ENCODE measurements around the gene TMEM169.

TMEM169 gene

DNA sequence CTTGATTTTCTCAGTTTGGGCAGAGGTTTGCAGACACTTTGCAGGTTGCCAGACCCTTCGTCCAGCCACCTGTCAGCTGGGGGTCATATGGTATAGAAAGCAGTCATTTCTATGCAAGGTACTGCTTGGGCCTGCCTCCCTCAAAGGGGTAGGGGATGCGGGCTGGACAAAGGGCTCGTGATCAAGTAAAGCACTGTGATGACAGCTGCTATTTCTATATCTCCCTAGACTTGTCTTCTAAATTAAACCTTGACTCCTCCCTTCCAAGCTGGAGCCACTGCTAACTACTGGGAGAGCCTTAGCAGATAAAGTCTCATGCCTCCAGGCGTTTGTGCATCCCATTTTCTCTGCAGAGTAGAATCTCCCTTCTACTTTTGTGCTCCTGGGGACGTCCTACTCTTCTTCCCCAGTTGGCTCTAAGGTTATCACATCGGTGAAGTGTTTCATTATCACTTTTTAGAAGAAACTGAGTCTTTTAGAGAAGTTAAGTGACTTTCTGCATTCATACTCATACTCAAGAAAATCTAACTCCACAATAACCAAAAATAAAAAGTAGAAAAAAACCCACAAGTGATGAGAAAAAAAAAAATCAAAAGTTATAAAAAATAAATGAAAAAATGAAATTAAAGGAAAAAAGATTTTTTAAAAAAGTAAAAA, 26.7 kb downstream of the TMEM169 start:
- H3K4me3 ChIP-seq (replicated peaks; ENCODE audit: low read depth, low read length), result peak overlapping the region; percentile 95
- TF ChIP-seq, protein P1, sequence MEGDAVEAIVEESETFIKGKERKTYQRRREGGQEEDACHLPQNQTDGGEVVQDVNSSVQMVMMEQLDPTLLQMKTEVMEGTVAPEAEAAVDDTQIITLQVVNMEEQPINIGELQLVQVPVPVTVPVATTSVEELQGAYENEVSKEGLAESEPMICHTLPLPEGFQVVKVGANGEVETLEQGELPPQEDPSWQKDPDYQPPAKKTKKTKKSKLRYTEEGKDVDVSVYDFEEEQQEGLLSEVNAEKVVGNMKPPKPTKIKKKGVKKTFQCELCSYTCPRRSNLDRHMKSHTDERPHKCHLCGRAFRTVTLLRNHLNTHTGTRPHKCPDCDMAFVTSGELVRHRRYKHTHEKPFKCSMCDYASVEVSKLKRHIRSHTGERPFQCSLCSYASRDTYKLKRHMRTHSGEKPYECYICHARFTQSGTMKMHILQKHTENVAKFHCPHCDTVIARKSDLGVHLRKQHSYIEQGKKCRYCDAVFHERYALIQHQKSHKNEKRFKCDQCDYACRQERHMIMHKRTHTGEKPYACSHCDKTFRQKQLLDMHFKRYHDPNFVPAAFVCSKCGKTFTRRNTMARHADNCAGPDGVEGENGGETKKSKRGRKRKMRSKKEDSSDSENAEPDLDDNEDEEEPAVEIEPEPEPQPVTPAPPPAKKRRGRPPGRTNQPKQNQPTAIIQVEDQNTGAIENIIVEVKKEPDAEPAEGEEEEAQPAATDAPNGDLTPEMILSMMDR (IDR thresholded peaks at IDR 0.05; ENCODE audit: low read depth, low read length, missing control alignments), result no peak
- DNase-seq (ENCODE audit: extremely low read depth, low read depth), result no peak

GRCh38 chr2:216108967-216109921, 27.5 kb downstream of the TMEM169 start, which contains the start of gene XRCC5:
XRCC5 (plus strand) TSS chr2:216109348; CDS start chr2:216109437, 89 bp downstream.
- peak within 1 kb of the TSS; percentile 95 for H3K4me3 ChIP-seq (replicated peaks; ENCODE audit: low read depth, low read length)
- DNase-seq (ENCODE audit: extremely low read depth, low read depth), result peak; percentile 88
- TF ChIP-seq, protein P1 (IDR thresholded peaks at IDR 0.05; ENCODE audit: low read depth, low read length, missing control alignments), result no peak

GRCh38 chr2:216109962-216110614, 28.4 kb downstream of the TMEM169 start:
- DNase-seq (ENCODE audit: extremely low read depth, low read depth), result no peak
- TF ChIP-seq, protein P1 (IDR thresholded peaks at IDR 0.05; ENCODE audit: low read depth, low read length, missing control alignments), result peak; percentile 27
- H3K4me3 ChIP-seq (replicated peaks; ENCODE audit: low read depth, low read length), result peak overlapping the region; percentile 95

DNA sequence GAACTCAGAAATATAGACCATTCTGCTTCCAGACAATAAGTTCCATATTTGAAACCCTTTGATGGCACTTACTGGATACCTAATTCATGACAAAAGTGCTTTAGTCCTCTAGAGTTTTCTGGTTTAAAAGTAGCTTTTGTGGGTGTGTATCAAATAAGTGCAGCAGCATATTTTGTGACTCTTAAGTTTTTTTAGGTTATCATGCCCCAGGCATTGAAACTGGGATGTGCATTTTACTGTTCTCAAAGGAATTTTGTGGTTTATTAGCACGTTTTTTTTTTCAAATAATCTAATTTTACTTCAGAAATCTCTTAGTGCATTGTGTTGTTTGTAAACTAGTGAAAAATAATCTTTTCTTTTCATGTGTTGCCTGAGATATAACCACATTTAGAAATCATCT, 28.9 kb downstream of the TMEM169 start:
- no peak for DNase-seq (ENCODE audit: extremely low read depth, low read depth)
- peak overlapping the region; percentile 95 for H3K4me3 ChIP-seq (replicated peaks; ENCODE audit: low read depth, low read length)
- TF ChIP-seq, protein P1 (IDR thresholded peaks at IDR 0.05; ENCODE audit: low read depth, low read length, missing control alignments), result no peak

DNA sequence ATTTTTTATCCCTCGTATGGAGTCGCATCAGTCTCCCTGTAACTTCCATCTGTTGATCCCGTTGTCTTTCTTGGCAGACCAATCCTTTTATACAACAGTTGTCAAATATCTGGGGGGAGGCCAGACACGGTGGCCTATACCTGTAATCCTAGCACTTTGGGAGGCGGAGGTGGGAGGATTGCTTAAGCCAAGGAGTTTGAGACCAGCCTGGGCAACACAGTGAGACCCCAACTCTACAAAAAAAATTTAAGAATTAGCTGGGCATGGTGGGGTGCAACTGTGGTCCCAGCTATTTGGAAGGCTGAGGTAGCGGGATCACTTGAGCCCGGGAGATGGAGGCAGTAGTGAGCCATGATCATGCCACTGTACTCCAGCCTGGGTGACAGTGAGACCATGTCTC, 29.4 kb downstream of the TMEM169 start:
- TF ChIP-seq, protein P1 (IDR thresholded peaks at IDR 0.05; ENCODE audit: low read depth, low read length, missing control alignments), result no peak
- peak overlapping the region; percentile 95 for H3K4me3 ChIP-seq (replicated peaks; ENCODE audit: low read depth, low read length)

DNA sequence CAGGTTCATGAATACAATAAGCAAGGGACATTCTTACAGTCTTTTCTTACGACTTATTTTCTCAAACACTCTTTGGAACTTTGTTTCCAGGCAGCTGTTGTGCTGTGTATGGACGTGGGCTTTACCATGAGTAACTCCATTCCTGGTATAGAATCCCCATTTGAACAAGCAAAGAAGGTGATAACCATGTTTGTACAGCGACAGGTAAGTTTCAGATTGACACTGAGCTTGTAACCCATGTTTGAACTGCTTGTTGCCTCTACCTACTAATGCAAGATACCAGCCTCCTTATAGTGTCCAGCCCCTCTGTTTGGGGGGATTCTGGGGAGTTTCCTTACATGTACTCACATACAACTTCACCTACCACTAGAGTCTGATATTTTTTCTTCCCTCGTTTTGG, 31.2 kb downstream of the TMEM169 start:
- no peak overlapping the region for H3K4me3 ChIP-seq (replicated peaks; ENCODE audit: low read depth, low read length)
- no peak for DNase-seq (ENCODE audit: extremely low read depth, low read depth)
- TF ChIP-seq, protein P1 (IDR thresholded peaks at IDR 0.05; ENCODE audit: low read depth, low read length, missing control alignments), result no peak

More for the DNA sequence above, 29.4 kb downstream of the TMEM169 start:
- DNase-seq (ENCODE audit: extremely low read depth, low read depth), result no peak
